ENCODE results near the gene PSMD11.

DNA sequence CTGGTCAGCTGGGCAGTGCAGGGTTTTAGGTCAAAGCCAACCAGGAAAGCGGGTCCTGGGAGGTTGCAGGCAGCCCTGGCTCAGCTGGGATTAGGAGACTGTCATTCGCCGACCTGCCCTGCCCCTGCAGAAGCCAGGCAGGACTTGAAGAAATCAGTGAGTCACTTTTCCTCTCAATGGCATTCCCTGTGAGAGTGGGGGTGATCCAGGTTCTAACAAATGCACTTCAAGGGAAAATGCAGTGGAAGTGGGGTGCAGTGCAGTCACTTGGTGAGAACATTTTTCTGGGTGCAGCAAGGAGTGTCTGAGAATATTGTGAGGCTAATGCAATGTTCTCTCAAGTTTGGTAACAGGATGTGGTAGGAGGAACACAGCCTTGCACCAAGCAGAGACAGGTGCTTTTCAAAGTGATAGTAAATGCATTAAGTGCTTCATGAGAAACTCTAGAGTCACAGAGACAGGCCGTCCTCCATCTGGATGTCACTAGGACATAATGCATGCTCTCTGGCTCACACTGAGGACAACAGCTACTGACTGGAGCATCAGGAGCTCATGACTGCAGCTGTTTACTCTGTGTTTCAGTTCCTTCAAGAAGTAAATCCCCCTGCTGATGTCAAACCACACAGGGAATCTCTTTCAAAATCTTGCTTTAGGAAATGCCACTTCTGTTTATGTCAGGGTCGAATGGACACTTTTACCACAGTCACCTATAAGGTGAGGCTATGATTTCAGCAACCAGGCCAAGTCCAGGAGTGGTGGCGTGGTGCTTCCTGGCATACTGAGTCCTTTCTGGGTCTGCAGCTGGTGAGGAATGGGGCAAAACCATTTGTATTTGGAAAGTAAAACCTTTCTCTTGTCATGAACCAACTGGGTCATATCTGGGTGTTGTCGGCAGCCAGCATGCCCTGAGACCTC, 59.2 kb downstream of the PSMD11 start:
- TF ChIP-seq, protein P1, sequence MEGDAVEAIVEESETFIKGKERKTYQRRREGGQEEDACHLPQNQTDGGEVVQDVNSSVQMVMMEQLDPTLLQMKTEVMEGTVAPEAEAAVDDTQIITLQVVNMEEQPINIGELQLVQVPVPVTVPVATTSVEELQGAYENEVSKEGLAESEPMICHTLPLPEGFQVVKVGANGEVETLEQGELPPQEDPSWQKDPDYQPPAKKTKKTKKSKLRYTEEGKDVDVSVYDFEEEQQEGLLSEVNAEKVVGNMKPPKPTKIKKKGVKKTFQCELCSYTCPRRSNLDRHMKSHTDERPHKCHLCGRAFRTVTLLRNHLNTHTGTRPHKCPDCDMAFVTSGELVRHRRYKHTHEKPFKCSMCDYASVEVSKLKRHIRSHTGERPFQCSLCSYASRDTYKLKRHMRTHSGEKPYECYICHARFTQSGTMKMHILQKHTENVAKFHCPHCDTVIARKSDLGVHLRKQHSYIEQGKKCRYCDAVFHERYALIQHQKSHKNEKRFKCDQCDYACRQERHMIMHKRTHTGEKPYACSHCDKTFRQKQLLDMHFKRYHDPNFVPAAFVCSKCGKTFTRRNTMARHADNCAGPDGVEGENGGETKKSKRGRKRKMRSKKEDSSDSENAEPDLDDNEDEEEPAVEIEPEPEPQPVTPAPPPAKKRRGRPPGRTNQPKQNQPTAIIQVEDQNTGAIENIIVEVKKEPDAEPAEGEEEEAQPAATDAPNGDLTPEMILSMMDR (conservative IDR thresholded peaks at IDR 0.05; ENCODE audit: low read depth, low read length) = no peak
- TF ChIP-seq EZH2phosphoT487 (IDR thresholded peaks at IDR 0.05; ENCODE audit: borderline replicate concordance, low read length) = no peak

All from PC-3 (cell line).